ENCODE measurements around the gene SLC6A6.

Gene SLC6A6

DNA sequence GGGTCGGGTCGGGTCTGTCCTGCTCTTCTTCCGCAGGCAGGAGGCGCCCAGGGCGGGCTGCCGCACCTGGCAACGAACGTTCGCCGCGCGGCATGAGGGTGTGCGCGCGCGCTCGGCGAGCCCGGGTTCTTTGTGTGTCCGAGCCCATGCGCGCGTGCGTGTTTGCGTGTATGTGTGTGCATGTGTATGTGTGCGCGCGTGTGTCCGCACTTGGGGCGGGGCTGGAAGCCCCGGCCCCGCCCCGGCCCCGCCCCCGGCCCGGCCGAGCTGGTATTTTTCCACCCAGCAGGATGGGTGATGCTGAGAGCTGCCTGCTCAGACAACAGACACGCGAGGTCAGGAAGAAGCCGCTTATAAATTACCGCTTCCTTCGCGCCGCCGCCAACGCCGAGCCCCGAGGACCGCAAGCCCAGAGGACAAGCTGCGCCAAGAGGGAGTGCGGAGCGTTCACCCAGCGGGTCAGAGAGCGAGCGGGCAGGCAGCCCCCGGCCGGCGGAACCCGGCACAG lies at the start of gene SLC6A6:
SLC6A6 (plus strand) TSS at position 303 of the 508 bp plus-strand sequence. CDS start 41,029 bp downstream, outside the sequence.
- H3K9me3 ChIP-seq (ENCODE audit: control insufficient read depth, low read depth, low read length), result no peaks in the 10 kb centered on the region
- peaks cover 3% of the 10 kb centered on the region for H3K36me3 ChIP-seq (ENCODE audit: control insufficient read depth, low read depth, low read length)
- peak within 1 kb of the TSS; percentile 98 for H3K4me3 ChIP-seq (ENCODE audit: low read length)
- peak within 1 kb of the TSS; percentile 69 for H3K27ac ChIP-seq (ENCODE audit: low read length)
- H3K9ac ChIP-seq (ENCODE audit: low read length), result peak within 1 kb of the TSS; percentile 91
- H3K27me3 ChIP-seq (ENCODE audit: control insufficient read depth, insufficient read depth, low read length), result no peaks in the 10 kb centered on the region
- peaks cover 25% of the 10 kb centered on the region for H3K4me1 ChIP-seq (ENCODE audit: control insufficient read depth, low read depth, low read length)

GRCh38 chr3:14353502-14353901 lies 48.9 kb upstream of the SLC6A6 start:
- H3K4me3 ChIP-seq (ENCODE audit: low read length), result no peak overlapping the region
- H3K9me3 ChIP-seq (ENCODE audit: control insufficient read depth, low read depth, low read length), result no peaks in the 10 kb centered on the region
- no peaks in the 10 kb centered on the region for H3K36me3 ChIP-seq (ENCODE audit: control insufficient read depth, low read depth, low read length)
- no peak overlapping the region for H3K9ac ChIP-seq (ENCODE audit: low read length)
- no peaks in the 10 kb centered on the region for H3K27me3 ChIP-seq (ENCODE audit: control insufficient read depth, insufficient read depth, low read length)
- peaks cover 16% of the 10 kb centered on the region for H3K4me1 ChIP-seq (ENCODE audit: control insufficient read depth, low read depth, low read length)
- H3K27ac ChIP-seq (ENCODE audit: low read length), result no peak overlapping the region

GRCh38 chr3:14357463-14357862 lies 44.9 kb upstream of the SLC6A6 start:
- Histone ChIP-seq H3K9ac (ENCODE audit: low read length) (no peak overlapping the region), H3K27me3 (ENCODE audit: control insufficient read depth, insufficient read depth, low read length) (no peaks in the 10 kb centered on the region), H3K4me3 (ENCODE audit: low read length) (no peak overlapping the region), H3K4me1 (ENCODE audit: control insufficient read depth, low read depth, low read length) (peaks cover 13% of the 10 kb centered on the region), H3K36me3 (ENCODE audit: control insufficient read depth, low read depth, low read length) (no peaks in the 10 kb centered on the region), H3K27ac (ENCODE audit: low read length) (no peak overlapping the region), H3K9me3 (ENCODE audit: control insufficient read depth, low read depth, low read length) (no peaks in the 10 kb centered on the region)

GRCh38 chr3:14358426-14359211 lies 43.8 kb upstream of the SLC6A6 start:
- Histone ChIP-seq H3K27ac (ENCODE audit: low read length) (no peak overlapping the region), H3K9me3 (ENCODE audit: control insufficient read depth, low read depth, low read length) (no peaks in the 10 kb centered on the region), H3K4me3 (ENCODE audit: low read length) (no peak overlapping the region), H3K4me1 (ENCODE audit: control insufficient read depth, low read depth, low read length) (peaks cover 5% of the 10 kb centered on the region), H3K27me3 (ENCODE audit: control insufficient read depth, insufficient read depth, low read length) (no peaks in the 10 kb centered on the region), H3K36me3 (ENCODE audit: control insufficient read depth, low read depth, low read length) (no peaks in the 10 kb centered on the region), H3K9ac (ENCODE audit: low read length) (no peak overlapping the region)

DNA sequence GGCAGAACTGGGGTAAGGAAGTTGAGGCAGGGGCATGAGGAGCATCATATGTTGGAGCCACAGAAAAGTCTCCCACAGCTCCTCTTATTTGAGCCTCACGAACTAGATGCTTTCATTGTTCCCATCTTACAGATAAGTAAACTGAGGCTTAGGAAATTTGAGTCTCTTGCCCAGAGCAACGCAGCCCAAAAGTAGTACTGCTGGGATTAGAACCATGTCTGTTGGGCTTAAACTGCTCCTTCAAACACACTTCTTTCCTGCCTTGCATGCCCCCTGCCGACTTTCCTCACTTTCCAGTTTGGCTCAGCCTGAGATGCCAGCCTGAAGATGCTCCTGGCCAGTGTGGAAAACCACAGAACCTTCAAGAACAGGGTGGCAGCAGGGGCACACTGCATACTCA lies 43.1 kb upstream of the SLC6A6 start:
- Histone ChIP-seq H3K9ac (ENCODE audit: low read length) (no peak overlapping the region), H3K27me3 (ENCODE audit: control insufficient read depth, insufficient read depth, low read length) (no peaks in the 10 kb centered on the region), H3K9me3 (ENCODE audit: control insufficient read depth, low read depth, low read length) (no peaks in the 10 kb centered on the region), H3K36me3 (ENCODE audit: control insufficient read depth, low read depth, low read length) (no peaks in the 10 kb centered on the region), H3K4me3 (ENCODE audit: low read length) (no peak overlapping the region), H3K4me1 (ENCODE audit: control insufficient read depth, low read depth, low read length) (no peaks in the 10 kb centered on the region), H3K27ac (ENCODE audit: low read length) (no peak overlapping the region)

GRCh38 chr3:14360123-14360881 lies 42.1 kb upstream of the SLC6A6 start:
- no peaks in the 10 kb centered on the region for H3K9me3 ChIP-seq (ENCODE audit: control insufficient read depth, low read depth, low read length)

GRCh38 chr3:14361068-14361677 lies 41.2 kb upstream of the SLC6A6 start:
- Histone ChIP-seq H3K27me3 (ENCODE audit: control insufficient read depth, insufficient read depth, low read length) (no peaks in the 10 kb centered on the region), H3K27ac (ENCODE audit: low read length) (no peak overlapping the region), H3K9me3 (ENCODE audit: control insufficient read depth, low read depth, low read length) (no peaks in the 10 kb centered on the region), H3K9ac (ENCODE audit: low read length) (no peak overlapping the region), H3K36me3 (ENCODE audit: control insufficient read depth, low read depth, low read length) (no peaks in the 10 kb centered on the region), H3K4me1 (ENCODE audit: control insufficient read depth, low read depth, low read length) (no peaks in the 10 kb centered on the region), H3K4me3 (ENCODE audit: low read length) (no peak overlapping the region)

More at GRCh38 chr3:14360123-14360881, 42.1 kb upstream of the SLC6A6 start:
- no peak overlapping the region for H3K9ac ChIP-seq (ENCODE audit: low read length)
- no peak overlapping the region for H3K4me3 ChIP-seq (ENCODE audit: low read length)
- no peaks in the 10 kb centered on the region for H3K4me1 ChIP-seq (ENCODE audit: control insufficient read depth, low read depth, low read length)
- no peaks in the 10 kb centered on the region for H3K36me3 ChIP-seq (ENCODE audit: control insufficient read depth, low read depth, low read length)
- H3K27ac ChIP-seq (ENCODE audit: low read length), result no peak overlapping the region
- no peaks in the 10 kb centered on the region for H3K27me3 ChIP-seq (ENCODE audit: control insufficient read depth, insufficient read depth, low read length)

- H3K4me3 ChIP-seq (ENCODE audit: low read length), result no peak overlapping the region
- no peaks in the 10 kb centered on the region for H3K9me3 ChIP-seq (ENCODE audit: control insufficient read depth, low read depth, low read length)
- peaks cover 4% of the 10 kb centered on the region for H3K27me3 ChIP-seq (ENCODE audit: control insufficient read depth, insufficient read depth, low read length)
- no peak overlapping the region for H3K27ac ChIP-seq (ENCODE audit: low read length)
- no peak overlapping the region for H3K9ac ChIP-seq (ENCODE audit: low read length)
- H3K36me3 ChIP-seq (ENCODE audit: control insufficient read depth, low read depth, low read length), result no peaks in the 10 kb centered on the region
- no peaks in the 10 kb centered on the region for H3K4me1 ChIP-seq (ENCODE audit: control insufficient read depth, low read depth, low read length)
Observed at GRCh38 chr3:14362890-14363289, 39.5 kb upstream of the SLC6A6 start.

DNA sequence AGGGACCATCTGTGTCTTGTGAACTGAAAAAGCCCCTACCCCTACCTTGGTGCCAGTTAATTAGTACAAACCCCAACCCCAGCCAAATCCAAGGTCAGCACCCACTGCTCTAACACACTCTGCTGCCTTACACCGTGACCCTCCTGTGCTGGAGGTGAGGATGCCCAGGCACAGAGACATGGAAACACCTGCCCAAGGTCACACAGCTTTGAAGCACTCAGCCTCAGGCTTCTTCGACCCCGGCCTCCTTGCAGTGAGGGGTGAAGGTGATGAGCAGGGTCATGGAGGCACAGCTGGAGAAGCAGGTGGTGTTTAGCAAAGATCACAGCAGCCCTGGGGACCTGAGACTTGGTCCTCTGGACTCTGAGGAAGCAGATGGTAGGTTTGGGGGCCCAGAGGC lies 39.0 kb upstream of the SLC6A6 start:
- H3K27me3 ChIP-seq (ENCODE audit: control insufficient read depth, insufficient read depth, low read length), result peaks cover 4% of the 10 kb centered on the region

DNA sequence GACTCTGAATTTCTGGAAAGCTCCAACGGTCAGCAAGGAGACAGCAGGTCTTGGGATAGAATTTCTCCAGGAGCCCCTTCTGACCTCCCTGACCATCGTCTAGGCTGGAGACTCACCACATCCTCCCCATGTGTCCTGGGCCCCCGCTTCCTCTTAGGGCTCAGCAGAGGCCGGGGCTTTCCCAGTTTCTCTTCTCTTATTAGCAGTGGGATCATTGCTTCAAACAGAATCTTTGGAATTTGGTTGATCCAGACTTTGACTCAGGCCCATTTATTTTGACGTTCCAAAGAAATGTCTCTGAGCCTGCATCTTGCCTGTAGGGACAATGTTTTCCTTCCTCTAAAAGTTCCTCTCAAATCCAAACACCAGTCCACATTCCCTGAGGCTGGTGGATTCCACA lies 38.4 kb upstream of the SLC6A6 start:
- Histone ChIP-seq H3K27ac (ENCODE audit: low read length) (no peak overlapping the region), H3K9me3 (ENCODE audit: control insufficient read depth, low read depth, low read length) (no peaks in the 10 kb centered on the region), H3K4me3 (ENCODE audit: low read length) (no peak overlapping the region), H3K9ac (ENCODE audit: low read length) (no peak overlapping the region), H3K27me3 (ENCODE audit: control insufficient read depth, insufficient read depth, low read length) (peaks cover 4% of the 10 kb centered on the region), H3K4me1 (ENCODE audit: control insufficient read depth, low read depth, low read length) (no peaks in the 10 kb centered on the region), H3K36me3 (ENCODE audit: control insufficient read depth, low read depth, low read length) (no peaks in the 10 kb centered on the region)

More for the DNA sequence above, 39.0 kb upstream of the SLC6A6 start:
- Histone ChIP-seq H3K27ac (ENCODE audit: low read length) (no peak overlapping the region), H3K9me3 (ENCODE audit: control insufficient read depth, low read depth, low read length) (no peaks in the 10 kb centered on the region), H3K4me3 (ENCODE audit: low read length) (no peak overlapping the region), H3K36me3 (ENCODE audit: control insufficient read depth, low read depth, low read length) (no peaks in the 10 kb centered on the region), H3K4me1 (ENCODE audit: control insufficient read depth, low read depth, low read length) (no peaks in the 10 kb centered on the region), H3K9ac (ENCODE audit: low read length) (no peak overlapping the region)

GRCh38 chr3:14364580-14365292 lies 37.7 kb upstream of the SLC6A6 start:
- Histone ChIP-seq H3K27me3 (ENCODE audit: control insufficient read depth, insufficient read depth, low read length) (peaks cover 4% of the 10 kb centered on the region), H3K4me3 (ENCODE audit: low read length) (no peak overlapping the region), H3K4me1 (ENCODE audit: control insufficient read depth, low read depth, low read length) (no peaks in the 10 kb centered on the region), H3K9ac (ENCODE audit: low read length) (no peak overlapping the region), H3K9me3 (ENCODE audit: control insufficient read depth, low read depth, low read length) (no peaks in the 10 kb centered on the region), H3K36me3 (ENCODE audit: control insufficient read depth, low read depth, low read length) (no peaks in the 10 kb centered on the region), H3K27ac (ENCODE audit: low read length) (no peak overlapping the region)
